Keratinocyte (primary cell): ENCODE data around the gene TNFRSF19. TPM values are rescaled to one million over a fixed set of nuclear protein-coding genes. Genes with fewer than 3 reads are reported as not detected.
A peak's percentile ranks its signal among the peaks of the same experiment; 100 is the strongest.

Experiments
- DNase-seq: peaks from one replicate; pipeline ENCODE4 v3.0.0-alpha.2; 2011; ENCODE audit warnings: low read depth, missing footprints, low spot score
- FAIRE-seq: peaks from 2 replicates; lab custom pipeline; 2011; peaks lifted over from hg19 to GRCh38; lab: Jason Lieb, UNC
- H2AFZ ChIP-seq: 2 replicates; pipeline ENCODE4 v1.6.0; 2012; ENCODE audit warnings: low read length, control low read depth, inconsistent platforms; ENCODE audit not compliant: control insufficient read depth
- H3K27ac ChIP-seq: 2 replicates; pipeline ENCODE4 v1.5.1; 2011; ENCODE audit warnings: low read length; ENCODE audit not compliant: control insufficient read depth, insufficient read depth
- H3K27me3 ChIP-seq: 3 replicates; pipeline ENCODE4 v1.6.0; 2011; ENCODE audit warnings: low read length; ENCODE audit not compliant: control insufficient read depth, insufficient read depth; ENCODE audit errors: extremely low read depth
- H3K36me3 ChIP-seq, 2 experiments: 2 replicates in 1 of 2; 3 replicates in 1 of 2; pipeline ENCODE4 v1.5.1; 2011; ENCODE audit warnings: low read length in 2 of 2, mild to moderate bottlenecking in 1 of 2; ENCODE audit not compliant: control insufficient read depth in 2 of 2, insufficient read depth in 2 of 2; ENCODE audit errors: extremely low read depth in 1 of 2
- H3K4me1 ChIP-seq: 3 replicates; pipeline ENCODE4 v1.5.1; 2011; ENCODE audit warnings: low read length; ENCODE audit not compliant: control insufficient read depth, insufficient read depth; ENCODE audit errors: extremely low read depth
- H3K4me2 ChIP-seq: 3 replicates; pipeline ENCODE4 v1.6.0; 2011; ENCODE audit warnings: low read depth, low read length; ENCODE audit not compliant: control insufficient read depth, insufficient read depth; ENCODE audit errors: extremely low read depth
- H3K4me3 ChIP-seq, 3 experiments: fragments of 200-600 bp in 1 of 3; sonication (generic) in 1 of 3; 2 replicates in 2 of 3; 3 replicates in 1 of 3; pipeline ENCODE4 v1.5.1; 2011 to 2016; ENCODE audit warnings: low read length in 3 of 3, mild to moderate bottlenecking in 3 of 3, control low read depth in 2 of 3, inconsistent platforms in 1 of 3, low read depth in 1 of 3, mixed read lengths in 1 of 3, mixed run types in 1 of 3, moderate library complexity in 1 of 3; ENCODE audit not compliant: control insufficient read depth in 2 of 3, insufficient read depth in 2 of 3; ENCODE audit errors: extremely low read depth in 1 of 3
- H3K79me2 ChIP-seq: 2 replicates; pipeline ENCODE4 v1.6.0; 2012; ENCODE audit warnings: low read length; ENCODE audit not compliant: control insufficient read depth, insufficient read depth
- H3K9ac ChIP-seq: 3 replicates; pipeline ENCODE4 v1.6.0; 2011; ENCODE audit warnings: low read length; ENCODE audit not compliant: control insufficient read depth, insufficient read depth; ENCODE audit errors: extremely low read depth
- H3K9me1 ChIP-seq: 3 replicates; pipeline ENCODE4 v1.6.0; 2011; ENCODE audit warnings: low read length; ENCODE audit not compliant: control insufficient read depth, insufficient read depth; ENCODE audit errors: extremely low read depth
- H3K9me3 ChIP-seq: 2 replicates; pipeline ENCODE4 v1.5.1; 2012; ENCODE audit warnings: low read depth, low read length; ENCODE audit not compliant: control insufficient read depth
- H4K20me1 ChIP-seq: 3 replicates; pipeline ENCODE4 v1.6.0; 2011; ENCODE audit warnings: low read length; ENCODE audit not compliant: control insufficient read depth, insufficient read depth; ENCODE audit errors: extremely low read depth
- EZH2 ChIP-seq: IDR thresholded peaks from one replicate; pipeline ENCODE4 v1.6.1; 2012; ENCODE audit warnings: inconsistent platforms, mild to moderate bottlenecking, low read length, moderate library complexity
- dilution Hi-C: fragments of 300-500 bp; cut with MboI; formaldehyde crosslinking; loops from one replicate; pipeline ENCODE4 v1.7.0; 2020; ENCODE audit warnings: low sequenced_read_pairs; ENCODE audit not compliant: extremely low pct_ligation_motif_present
- polyA plus RNA-seq, 5 experiments: library from polyadenylated mRNA; depleted of rRNA in 3 of 5; stranded (reverse) in 3 of 5; stranded (forward) in 1 of 5; unstranded in 1 of 5; fragments of >200 nt; gene quantifications; 1 replicate in 1 of 5; 2 replicates in 3 of 5; 3 replicates in 1 of 5; pipeline versions ENCODE4 v1.2.1 to v1.2.3, GENCODE V29; 2011 to 2012; ENCODE audit warnings: missing spikeins in 2 of 5, low read depth in 1 of 5, low replicate concordance in 1 of 5
- TF ChIP-seq, protein P1 (sequence below), 3 experiments: IDR thresholded peaks in 1 of 3; conservative IDR thresholded peaks in 1 of 3; optimal IDR thresholded peaks in 1 of 3; 2 replicates in 2 of 3; 3 replicates in 1 of 3; pipeline versions ENCODE3 to v1.5.1; 2011; ENCODE audit warnings: low read length in 3 of 3, mild to moderate bottlenecking in 3 of 3, moderate library complexity in 2 of 3, control low read depth in 1 of 3, inconsistent platforms in 1 of 3; ENCODE audit not compliant: insufficient read depth in 2 of 3; ENCODE audit errors: extremely low read depth in 1 of 3

The TNFRSF19 gene
- polyA plus RNA-seq, 1 donor (not counting 4 experiments of a cell fraction or from before 2014, with no cell fraction given) = 1.8 TPM

DNA sequence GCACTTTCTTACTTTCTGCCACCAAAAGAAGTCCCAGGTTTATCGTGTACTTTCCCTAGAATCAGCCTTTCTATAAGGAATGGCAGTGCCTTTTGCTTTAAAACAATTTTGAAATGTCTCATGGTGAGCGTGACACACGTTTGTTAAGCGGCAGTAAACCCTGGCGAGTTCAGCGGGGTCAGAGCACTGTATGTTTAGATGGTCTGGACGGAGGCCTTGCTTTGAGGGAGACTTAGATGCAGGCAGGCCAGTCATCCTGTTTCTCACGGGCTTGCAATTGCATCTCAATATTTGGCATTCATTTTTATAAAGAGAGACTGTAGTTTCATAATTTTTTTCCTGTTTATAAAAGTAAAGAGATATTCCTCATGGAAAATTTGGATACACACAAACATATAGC lies 96.4 kb downstream of the TNFRSF19 start:
- no peaks in the 10 kb centered on the region for H3K4me1 ChIP-seq
- H2AFZ ChIP-seq = no peak overlapping the region
- H3K9me1 ChIP-seq = no peaks in the 10 kb centered on the region
- no peak overlapping the region for H3K9ac ChIP-seq
- no peaks in the 10 kb centered on the region for H3K27me3 ChIP-seq
- no peak overlapping the region for H3K27ac ChIP-seq
- H3K4me2 ChIP-seq = no peak overlapping the region
- DNase-seq (no peak), FAIRE-seq (no peak)
- no peak overlapping the region for H3K4me3 ChIP-seq
- H3K9me3 ChIP-seq = no peaks in the 10 kb centered on the region
- no peaks in the 10 kb centered on the region for H4K20me1 ChIP-seq
- no peaks in the 10 kb centered on the region for H3K79me2 ChIP-seq
- H3K36me3 ChIP-seq = no peaks in the 10 kb centered on the region
- dilution Hi-C loops = no loop called here
- TF ChIP-seq, protein P1, sequence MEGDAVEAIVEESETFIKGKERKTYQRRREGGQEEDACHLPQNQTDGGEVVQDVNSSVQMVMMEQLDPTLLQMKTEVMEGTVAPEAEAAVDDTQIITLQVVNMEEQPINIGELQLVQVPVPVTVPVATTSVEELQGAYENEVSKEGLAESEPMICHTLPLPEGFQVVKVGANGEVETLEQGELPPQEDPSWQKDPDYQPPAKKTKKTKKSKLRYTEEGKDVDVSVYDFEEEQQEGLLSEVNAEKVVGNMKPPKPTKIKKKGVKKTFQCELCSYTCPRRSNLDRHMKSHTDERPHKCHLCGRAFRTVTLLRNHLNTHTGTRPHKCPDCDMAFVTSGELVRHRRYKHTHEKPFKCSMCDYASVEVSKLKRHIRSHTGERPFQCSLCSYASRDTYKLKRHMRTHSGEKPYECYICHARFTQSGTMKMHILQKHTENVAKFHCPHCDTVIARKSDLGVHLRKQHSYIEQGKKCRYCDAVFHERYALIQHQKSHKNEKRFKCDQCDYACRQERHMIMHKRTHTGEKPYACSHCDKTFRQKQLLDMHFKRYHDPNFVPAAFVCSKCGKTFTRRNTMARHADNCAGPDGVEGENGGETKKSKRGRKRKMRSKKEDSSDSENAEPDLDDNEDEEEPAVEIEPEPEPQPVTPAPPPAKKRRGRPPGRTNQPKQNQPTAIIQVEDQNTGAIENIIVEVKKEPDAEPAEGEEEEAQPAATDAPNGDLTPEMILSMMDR (optimal IDR thresholded peaks at IDR 0.05 in 1 of 3, IDR thresholded peaks at IDR 0.05 in 1 of 3, conservative IDR thresholded peaks at IDR 0.05 in 1 of 3; ENCODE audit: extremely low read depth in 1 of 3, insufficient read depth in 2 of 3, low read length in 3 of 3) = no peak
- TF ChIP-seq EZH2 = no peak

DNA sequence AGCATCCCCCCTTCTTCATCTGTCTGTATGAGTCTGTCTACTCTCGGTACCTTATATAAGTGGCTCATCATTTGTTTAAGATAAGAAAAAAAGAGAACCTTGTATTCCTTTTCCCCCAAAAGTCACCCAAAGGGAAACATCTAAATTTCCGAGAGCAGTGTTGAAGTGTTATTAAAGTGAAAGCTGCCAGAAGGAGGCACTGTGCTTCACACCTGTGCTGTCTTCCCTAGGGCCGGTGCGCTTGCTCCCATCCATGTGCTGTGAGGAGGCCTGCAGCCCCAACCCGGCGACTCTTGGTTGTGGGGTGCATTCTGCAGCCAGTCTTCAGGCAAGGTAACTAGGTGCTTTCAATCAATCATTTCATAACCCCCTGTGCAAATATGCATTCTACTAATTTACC lies 97.5 kb downstream of the TNFRSF19 start:
- Histone ChIP-seq H2AFZ (no peak overlapping the region), H3K4me3 (no peak overlapping the region), H3K27me3 (no peaks in the 10 kb centered on the region), H3K9ac (no peak overlapping the region), H3K4me2 (no peak overlapping the region), H3K27ac (no peak overlapping the region), H3K36me3 (no peaks in the 10 kb centered on the region), H4K20me1 (no peaks in the 10 kb centered on the region), H3K79me2 (no peaks in the 10 kb centered on the region), H3K9me1 (no peaks in the 10 kb centered on the region), H3K9me3 (no peaks in the 10 kb centered on the region), H3K4me1 (no peaks in the 10 kb centered on the region)
- dilution Hi-C loops = no loop called here
- DNase-seq (no peak), FAIRE-seq (no peak)
- TF ChIP-seq, protein P1 (optimal IDR thresholded peaks at IDR 0.05 in 1 of 3, IDR thresholded peaks at IDR 0.05 in 1 of 3, conservative IDR thresholded peaks at IDR 0.05 in 1 of 3; ENCODE audit: extremely low read depth in 1 of 3, insufficient read depth in 2 of 3, low read length in 3 of 3) = peak; percentile 3 to 39 (median 21)
- TF ChIP-seq EZH2 = no peak
